ENCODE data around the gene NRTN. TPM values are rescaled to one million over a fixed set of nuclear protein-coding genes. Genes with fewer than 3 reads are reported as not detected.
A peak's percentile ranks its signal among the peaks of the same experiment; 100 is the strongest.

NRTN gene
- total and polyA plus RNA-seq, 2 of the 4 experiments (the other 2 are of a cell fraction), result 0.17 to 0.18 TPM

GRCh38 chr19:5821521-5822180 lies 16.8 kb downstream of the NRTN start:
- intact Hi-C loops (cut with micrococcal nuclease), result no loop called here

More at GRCh38 chr19:5821521-5822180, 16.8 kb downstream of the NRTN start:
- Histone ChIP-seq H4K91ac (ENCODE audit: insufficient read depth, low read depth, low read length) (no peak overlapping the region), H3K23ac (ENCODE audit: low read depth, low read length) (no peak overlapping the region), H3K18ac (ENCODE audit: low read depth, low read length) (no peak overlapping the region), H3K56ac (ENCODE audit: extremely low read depth, insufficient read depth, low read length) (no peak overlapping the region), H3K4me1 (ENCODE audit: control insufficient read depth, insufficient read depth, low read length) (peaks cover 5% of the 10 kb centered on the region), H4K5ac (ENCODE audit: low read depth, low read length) (no peak overlapping the region), H2BK20ac (ENCODE audit: low read depth, low read length) (no peak overlapping the region), H3K36me3 (ENCODE audit: control insufficient read depth, insufficient read depth, low read length) (no peaks in the 10 kb centered on the region), H3K9ac (ENCODE audit: low read depth, low read length) (no peak overlapping the region), H2AK9ac (replicated peaks; ENCODE audit: low read depth, low read length, poor library complexity) (peak overlapping the region; percentile 55), H3K79me1 (ENCODE audit: low read depth in 1 of 2, low read length in 2 of 2) (no peaks in the 10 kb centered on the region), H3K9me3 (ENCODE audit: control insufficient read depth, insufficient read depth, low read length) (no peaks in the 10 kb centered on the region), H3K27me3 (ENCODE audit: control insufficient read depth, insufficient read depth, low read length) (peaks cover 3% of the 10 kb centered on the region; the same call in 1 of the 2 replicates), H3K27ac (ENCODE audit: insufficient read depth, low read length) (no peak overlapping the region), H3K4ac (ENCODE audit: low read depth, low read length) (no peak overlapping the region), H3K14ac (replicated peaks; ENCODE audit: low read depth, low read length) (no peak overlapping the region), H2AFZ (replicated peaks; ENCODE audit: low read length, poor library complexity) (no peak overlapping the region), H3K9me1 (ENCODE audit: insufficient read depth, low read length) (no peaks in the 10 kb centered on the region), H3K4me2 (ENCODE audit: low read depth, low read length) (no peak overlapping the region), H2BK15ac (ENCODE audit: low read depth, low read length) (no peak overlapping the region), H2BK5ac (ENCODE audit: low read depth, low read length, poor library complexity, severe bottlenecking) (no peak overlapping the region), H3K4me3 (ENCODE audit: insufficient read depth, low read depth, low read length) (no peak overlapping the region), H4K20me1 (ENCODE audit: insufficient read depth, low read length) (no peaks in the 10 kb centered on the region; the same call in 1 of the 2 replicates), H2AK5ac (ENCODE audit: low read depth, low read length) (no peak overlapping the region), H4K8ac (ENCODE audit: low read depth in 2 of 2, low read length in 2 of 2) (no peak overlapping the region), H2BK120ac (ENCODE audit: low read depth, low read length) (no peak overlapping the region)
- TF ChIP-seq FOS (IDR thresholded peaks at IDR 0.05; ENCODE audit: low read depth, low read length) (no peak), NFE2L2 (IDR thresholded peaks at IDR 0.05; ENCODE audit: low read depth, low read length) (no peak), CTCF (conservative IDR thresholded peaks at IDR 0.05; ENCODE audit: low read depth, low read length) (no peak), MAZ (IDR thresholded peaks at IDR 0.05; ENCODE audit: borderline replicate concordance, low read depth, low read length) (no peak), CEBPB (IDR thresholded peaks at IDR 0.05; ENCODE audit: low read depth, low read length) (no peak), BHLHE40 (IDR thresholded peaks at IDR 0.05; ENCODE audit: low read depth, low read length) (no peak), CHD1 (IDR thresholded peaks at IDR 0.05; ENCODE audit: low read depth, low read length) (no peak), MXI1 (IDR thresholded peaks at IDR 0.05; ENCODE audit: borderline replicate concordance, low read depth, low read length) (no peak), MAFK (IDR thresholded peaks at IDR 0.05; ENCODE audit: low read depth, low read length) (no peak), POLR2A (IDR thresholded peaks at IDR 0.05; ENCODE audit: low read depth, low read length) (no peak), RFX5 (IDR thresholded peaks at IDR 0.05; ENCODE audit: low read depth, low read length) (no peak), SMC3 (IDR thresholded peaks at IDR 0.05; ENCODE audit: low read depth, low read length) (no peak), RAD21 (IDR thresholded peaks at IDR 0.05; ENCODE audit: low read length) (no peak), RCOR1 (IDR thresholded peaks at IDR 0.05; ENCODE audit: insufficient replicate concordance, low read length) (no peak)
- TF ChIP-seq, protein P1, sequence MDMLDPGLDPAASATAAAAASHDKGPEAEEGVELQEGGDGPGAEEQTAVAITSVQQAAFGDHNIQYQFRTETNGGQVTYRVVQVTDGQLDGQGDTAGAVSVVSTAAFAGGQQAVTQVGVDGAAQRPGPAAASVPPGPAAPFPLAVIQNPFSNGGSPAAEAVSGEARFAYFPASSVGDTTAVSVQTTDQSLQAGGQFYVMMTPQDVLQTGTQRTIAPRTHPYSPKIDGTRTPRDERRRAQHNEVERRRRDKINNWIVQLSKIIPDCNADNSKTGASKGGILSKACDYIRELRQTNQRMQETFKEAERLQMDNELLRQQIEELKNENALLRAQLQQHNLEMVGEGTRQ (IDR thresholded peaks at IDR 0.05; ENCODE audit: low read depth, low read length), result no peak
- TF ChIP-seq, protein P2, sequence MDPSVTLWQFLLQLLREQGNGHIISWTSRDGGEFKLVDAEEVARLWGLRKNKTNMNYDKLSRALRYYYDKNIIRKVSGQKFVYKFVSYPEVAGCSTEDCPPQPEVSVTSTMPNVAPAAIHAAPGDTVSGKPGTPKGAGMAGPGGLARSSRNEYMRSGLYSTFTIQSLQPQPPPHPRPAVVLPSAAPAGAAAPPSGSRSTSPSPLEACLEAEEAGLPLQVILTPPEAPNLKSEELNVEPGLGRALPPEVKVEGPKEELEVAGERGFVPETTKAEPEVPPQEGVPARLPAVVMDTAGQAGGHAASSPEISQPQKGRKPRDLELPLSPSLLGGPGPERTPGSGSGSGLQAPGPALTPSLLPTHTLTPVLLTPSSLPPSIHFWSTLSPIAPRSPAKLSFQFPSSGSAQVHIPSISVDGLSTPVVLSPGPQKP (IDR thresholded peaks at IDR 0.05; ENCODE audit: borderline replicate concordance, low read depth, low read length), result no peak
- dilution Hi-C loops (cut with HindIII; ENCODE audit: low sequenced_read_pairs, unreplicated experiment) (no loop called here), in situ Hi-C loops (cut with MboI; ENCODE audit: low sequenced_read_pairs) (no loop called here)
- ChIA-PET CTCF (interaction anchor here (2.2 kb wide), 1 partner anchor 17 kb away, joined by 7 read pairs; the partner anchor contains the start of gene NRTN), POLR2A (ENCODE audit: unreplicated experiment) (no interaction called here)
- WGBS, 2 experiments (ENCODE audit: extremely low coverage in 2 of 2, insufficient read length in 1 of 2), result 50% methylated on average over 2 of the region's 8 CpGs; no CpG with 5 or more reads in 1 of the 2 experiments
- no peak for DNase-seq
- no peak for ATAC-seq (ENCODE audit: low read depth)
- BruUV-seq (replicated peaks), result no TSS peak

Data from IMR-90 (cell line).